IMR-90 (cell line): ENCODE data around the gene CSHL1. TPM values are rescaled to one million over a fixed set of nuclear protein-coding genes. Genes with fewer than 3 reads are reported as not detected.
"Not testable (repeated sequence)": the region's sequence is repeated elsewhere in the genome, so short reads cannot be mapped to it uniquely, and the experiment has no call there.

Experiments used
- ATAC-seq: fragments of 200-7000 bp; cut with Tn5 transposase; 2 replicates; pipeline ENCODE4 v1.9.1; 2020; ENCODE audit warnings: low read depth, mild to moderate bottlenecking, moderate library complexity
- BruUV-seq: library from RNA; stranded (reverse); fragments of 400-500 nt; replicated peaks from 2 replicates; lab custom pipeline; 2021; lab: Mats Ljungman, UMichigan
- CTCF ChIA-PET: fragments of 300-600 bp; formaldehyde crosslinking; extraction: SDS; loops from one replicate; lab custom pipeline; 2021; ENCODE audit warnings: antibody characterized with exemption; lab: Yijun Ruan, JAX
- POLR2A ChIA-PET: fragments of 300-600 bp; sonication (Branson Sonifier 250); formaldehyde crosslinking; loops from one replicate; lab custom pipeline; 2022; ENCODE audit warnings: antibody characterized with exemption; ENCODE audit not compliant: unreplicated experiment; lab: Charles Lee
- DNase-seq: peaks from one replicate; pipeline ENCODE4 v3.0.0; 2013
- H2AFZ ChIP-seq: replicated peaks from 2 replicates; pipeline ENCODE3; 2013; ENCODE audit warnings: low read length, mild to moderate bottlenecking; ENCODE audit not compliant: poor library complexity
- H2AK5ac ChIP-seq: 2 replicates; pipeline ENCODE4 v1.6.1; 2013; ENCODE audit warnings: low read depth, low read length, inconsistent platforms
- H2AK9ac ChIP-seq: replicated peaks from 2 replicates; pipeline ENCODE3; 2013; ENCODE audit warnings: mild to moderate bottlenecking, low read depth, low read length, moderate library complexity; ENCODE audit not compliant: poor library complexity
- H2BK120ac ChIP-seq: 2 replicates; pipeline ENCODE4 v1.6.1; 2013; ENCODE audit warnings: low read depth, low read length, inconsistent platforms
- H2BK15ac ChIP-seq: 3 replicates; pipeline ENCODE4 v1.6.1; 2013; ENCODE audit warnings: low read depth, low read length, inconsistent platforms
- H2BK20ac ChIP-seq: 2 replicates; pipeline ENCODE4 v1.6.1; 2013; ENCODE audit warnings: low read depth, mild to moderate bottlenecking, inconsistent platforms, low read length, moderate library complexity
- H2BK5ac ChIP-seq: 2 replicates; pipeline ENCODE4 v1.6.1; 2013; ENCODE audit warnings: mild to moderate bottlenecking, low read depth, low read length, inconsistent platforms; ENCODE audit not compliant: poor library complexity, severe bottlenecking
- H3K14ac ChIP-seq: replicated peaks from 2 replicates; pipeline ENCODE4 v1.6.1; 2013; ENCODE audit warnings: low read depth, low read length, inconsistent platforms
- H3K18ac ChIP-seq: 2 replicates; pipeline ENCODE4 v1.6.1; 2013; ENCODE audit warnings: low read depth, low read length, control low read depth
- H3K23ac ChIP-seq: 2 replicates; pipeline ENCODE4 v1.6.1; 2013; ENCODE audit warnings: low read depth, low read length, inconsistent platforms
- H3K27ac ChIP-seq: 2 replicates; pipeline ENCODE4 v1.5.1; 2013; ENCODE audit warnings: mild to moderate bottlenecking, control low read depth, low read length; ENCODE audit not compliant: insufficient read depth
- H3K27me3 ChIP-seq: 2 replicates; pipeline ENCODE4 v1.6.1; 2013; ENCODE audit warnings: low read length; ENCODE audit not compliant: control insufficient read depth, insufficient read depth
- H3K36me3 ChIP-seq: 2 replicates; pipeline ENCODE4 v1.6.1; 2013; ENCODE audit warnings: low read length, mixed read lengths; ENCODE audit not compliant: control insufficient read depth, insufficient read depth
- H3K4ac ChIP-seq: 2 replicates; pipeline ENCODE4 v1.6.1; 2013; ENCODE audit warnings: low read depth, low read length, inconsistent platforms
- H3K4me1 ChIP-seq: 2 replicates; pipeline ENCODE4 v1.6.1; 2013; ENCODE audit warnings: low read length, mixed read lengths; ENCODE audit not compliant: control insufficient read depth, insufficient read depth
- H3K4me2 ChIP-seq: 2 replicates; pipeline ENCODE4 v1.6.1; 2013; ENCODE audit warnings: low read depth, mild to moderate bottlenecking, control low read depth, low read length, moderate library complexity
- H3K4me3 ChIP-seq: 2 replicates; pipeline ENCODE4 v1.5.1; 2013; ENCODE audit warnings: low read depth, mild to moderate bottlenecking, control low read depth, low read length, moderate library complexity; ENCODE audit not compliant: insufficient read depth
- H3K56ac ChIP-seq: 2 replicates; pipeline ENCODE4 v1.6.1; 2013; ENCODE audit warnings: low read length, inconsistent platforms; ENCODE audit not compliant: insufficient read depth; ENCODE audit errors: extremely low read depth
- H3K79me1 ChIP-seq, 2 experiments: 2 replicates each; pipeline ENCODE4 v1.6.1; 2013; ENCODE audit warnings: low read length in 2 of 2, inconsistent platforms in 1 of 2, low read depth in 1 of 2
- H3K9ac ChIP-seq: 2 replicates; pipeline ENCODE4 v1.6.1; 2013; ENCODE audit warnings: low read depth, low read length, control low read depth
- H3K9me1 ChIP-seq: 2 replicates; pipeline ENCODE4 v1.6.1; 2013; ENCODE audit warnings: low read length, inconsistent platforms; ENCODE audit not compliant: insufficient read depth
- H3K9me3 ChIP-seq: 2 replicates; pipeline ENCODE4 v1.6.1; 2013; ENCODE audit warnings: low read length; ENCODE audit not compliant: control insufficient read depth, insufficient read depth
- H4K20me1 ChIP-seq: 2 replicates; pipeline ENCODE4 v1.6.1; 2013; ENCODE audit warnings: low read length, inconsistent platforms; ENCODE audit not compliant: insufficient read depth
- H4K5ac ChIP-seq: 2 replicates; pipeline ENCODE4 v1.6.1; 2013; ENCODE audit warnings: mild to moderate bottlenecking, low read depth, low read length, control low read depth
- H4K8ac ChIP-seq, 2 experiments: 2 replicates each; pipeline ENCODE4 v1.6.1; 2013; ENCODE audit warnings: low read depth in 2 of 2, low read length in 2 of 2, control low read depth in 1 of 2, inconsistent platforms in 1 of 2
- H4K91ac ChIP-seq: 2 replicates; pipeline ENCODE4 v1.6.1; 2013; ENCODE audit warnings: low read depth, low read length, inconsistent platforms; ENCODE audit not compliant: insufficient read depth
- WGBS, 2 experiments: methylation state at CpG; one replicate each; pipeline versions ENCODE4 v1.1.5 to v1.1.7; 2013; ENCODE audit warnings: missing lambda C conversion rate in 2 of 2; ENCODE audit not compliant: insufficient read length in 1 of 2; ENCODE audit errors: extremely low coverage in 2 of 2; 5-methylcytosine and 5-hydroxymethylcytosine counted together
- dilution Hi-C: fragments of 300-500 bp; cut with HindIII; formaldehyde crosslinking; loops from one replicate; pipeline ENCODE4 v1.14.3; 2018; ENCODE audit warnings: low sequenced_read_pairs; ENCODE audit not compliant: unreplicated experiment
- in situ Hi-C: fragments of 300-500 bp; cut with MboI; formaldehyde crosslinking; loops from 3 replicates; pipeline ENCODE4 v1.14.3; 2019; ENCODE audit warnings: low sequenced_read_pairs, inconsistent platforms, mixed read lengths
- intact Hi-C: fragments of 100-400 bp; cut with micrococcal nuclease; formaldehyde crosslinking; loops from 2 replicates; pipeline ENCODE4 v1.10.0; 2022
- polyA plus RNA-seq, 3 experiments: library from polyadenylated mRNA; depleted of rRNA; stranded (reverse); fragments of >200 nt; gene quantifications; 2 replicates each; pipeline ENCODE4 v1.2.3, GENCODE V29; 2012; ENCODE audit warnings: low replicate concordance in 1 of 3
- total RNA-seq: library from RNA; depleted of rRNA; stranded (reverse); fragments of >200 nt; gene quantifications from 2 replicates; pipeline ENCODE4 v1.2.3, GENCODE V29; 2012
- TF ChIP-seq, protein P1 (sequence below): conservative IDR thresholded peaks from 2 replicates; pipeline ENCODE4 v1.5.1; 2012; ENCODE audit warnings: mild to moderate bottlenecking, low read depth, low read length, improper control_type of control experiment

CSHL1 gene
- total and polyA plus RNA-seq, 2 of the 4 experiments (the other 2 are of a cell fraction): not detected

DNA sequence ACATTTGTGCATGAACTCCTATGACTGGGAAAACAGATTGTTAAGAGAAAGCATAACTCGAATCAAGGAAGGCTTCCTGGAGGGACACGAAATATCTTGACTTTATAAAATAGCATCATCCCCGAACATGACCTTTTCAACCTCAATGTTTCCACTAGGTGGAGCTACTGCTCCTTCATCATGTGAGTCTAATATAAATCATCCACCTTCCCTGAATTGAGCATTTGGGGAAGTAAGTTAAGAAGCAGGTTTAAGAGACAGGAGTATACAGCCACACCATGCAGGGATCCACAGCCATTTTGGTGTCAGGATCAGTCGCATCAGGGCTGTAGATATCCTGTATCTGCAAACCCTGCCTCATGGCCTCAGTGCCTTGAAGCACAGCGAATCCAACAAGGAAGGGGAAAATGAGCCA lies 7.3 kb downstream of the CSHL1 start:
- H3K4me1 ChIP-seq, H2AFZ ChIP-seq, H3K9me3 ChIP-seq, H3K4me2 ChIP-seq, H3K56ac ChIP-seq, H2BK15ac ChIP-seq, H3K18ac ChIP-seq, H4K20me1 ChIP-seq, in situ Hi-C loops, H3K14ac ChIP-seq, H2BK120ac ChIP-seq, H2AK5ac ChIP-seq, H3K4ac ChIP-seq, H3K4me3 ChIP-seq, BruUV-seq, intact Hi-C loops, H3K9me1 ChIP-seq, H3K79me1 ChIP-seq, H3K9ac ChIP-seq, H2AK9ac ChIP-seq, H3K23ac ChIP-seq, H3K36me3 ChIP-seq, H4K91ac ChIP-seq, POLR2A ChIA-PET, DNase-seq, H4K5ac ChIP-seq, H2BK20ac ChIP-seq, H2BK5ac ChIP-seq, H4K8ac ChIP-seq, dilution Hi-C loops, H3K27ac ChIP-seq: not testable (repeated sequence)
- peak; percentile 75 for ATAC-seq
- no CpG with 5 or more reads among the region's 5 CpGs for WGBS, 2 experiments
- CTCF ChIA-PET: interaction anchor here (0.7 kb wide), 1 partner anchor 16 kb away, joined by 6 read pairs; no protein-coding TSS in a partner anchor
- TF ChIP-seq, protein P1, sequence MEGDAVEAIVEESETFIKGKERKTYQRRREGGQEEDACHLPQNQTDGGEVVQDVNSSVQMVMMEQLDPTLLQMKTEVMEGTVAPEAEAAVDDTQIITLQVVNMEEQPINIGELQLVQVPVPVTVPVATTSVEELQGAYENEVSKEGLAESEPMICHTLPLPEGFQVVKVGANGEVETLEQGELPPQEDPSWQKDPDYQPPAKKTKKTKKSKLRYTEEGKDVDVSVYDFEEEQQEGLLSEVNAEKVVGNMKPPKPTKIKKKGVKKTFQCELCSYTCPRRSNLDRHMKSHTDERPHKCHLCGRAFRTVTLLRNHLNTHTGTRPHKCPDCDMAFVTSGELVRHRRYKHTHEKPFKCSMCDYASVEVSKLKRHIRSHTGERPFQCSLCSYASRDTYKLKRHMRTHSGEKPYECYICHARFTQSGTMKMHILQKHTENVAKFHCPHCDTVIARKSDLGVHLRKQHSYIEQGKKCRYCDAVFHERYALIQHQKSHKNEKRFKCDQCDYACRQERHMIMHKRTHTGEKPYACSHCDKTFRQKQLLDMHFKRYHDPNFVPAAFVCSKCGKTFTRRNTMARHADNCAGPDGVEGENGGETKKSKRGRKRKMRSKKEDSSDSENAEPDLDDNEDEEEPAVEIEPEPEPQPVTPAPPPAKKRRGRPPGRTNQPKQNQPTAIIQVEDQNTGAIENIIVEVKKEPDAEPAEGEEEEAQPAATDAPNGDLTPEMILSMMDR: 0 out of 2 replicates have a peak, but pooled peaks have one; percentile 8
- peaks cover 35% of the 10 kb centered on the region for H3K27me3 ChIP-seq

DNA sequence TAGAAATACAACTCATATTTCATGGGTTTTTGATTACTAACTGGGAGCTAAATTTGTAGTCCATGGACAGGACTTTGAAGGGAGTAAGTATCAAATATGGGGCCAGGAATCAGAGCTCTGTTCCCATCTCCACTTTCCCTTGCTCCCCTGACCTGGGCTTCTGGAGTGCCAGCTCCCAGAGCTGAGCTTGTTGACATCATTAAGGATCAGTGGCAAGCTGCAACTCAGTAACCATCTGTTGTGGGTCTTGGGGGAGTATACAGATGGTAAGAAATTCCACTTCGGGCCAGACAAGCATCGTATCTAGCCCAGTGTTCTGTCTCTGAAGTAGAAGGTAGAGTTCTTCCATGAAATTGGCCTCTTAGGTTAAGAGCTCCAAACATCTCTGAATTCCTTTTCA lies 9.1 kb downstream of the CSHL1 start:
- intact Hi-C loops, POLR2A ChIA-PET: not testable (repeated sequence)
- WGBS, 2 experiments: no CpG with 5 or more reads among the region's 2 CpGs

More for the DNA sequence above, 9.1 kb downstream of the CSHL1 start:
- H2BK15ac ChIP-seq, H4K20me1 ChIP-seq, H3K79me1 ChIP-seq, H3K14ac ChIP-seq, H4K8ac ChIP-seq, BruUV-seq, H3K18ac ChIP-seq, H3K36me3 ChIP-seq, H3K56ac ChIP-seq, dilution Hi-C loops, H3K9ac ChIP-seq, H4K5ac ChIP-seq, H2AK9ac ChIP-seq, ATAC-seq, H3K9me1 ChIP-seq, H3K4me1 ChIP-seq, H2BK5ac ChIP-seq, H3K23ac ChIP-seq, H2AK5ac ChIP-seq, H3K27ac ChIP-seq, DNase-seq, H4K91ac ChIP-seq, in situ Hi-C loops, H3K4me3 ChIP-seq, H3K9me3 ChIP-seq, H2AFZ ChIP-seq, H3K4ac ChIP-seq, H2BK120ac ChIP-seq, H3K4me2 ChIP-seq, H2BK20ac ChIP-seq, CTCF ChIA-PET: not testable (repeated sequence)
- peaks cover 33% of the 10 kb centered on the region for H3K27me3 ChIP-seq
